Prostate gland (tissue), 2 donors: ENCODE data around the gene ARPC1A. TPM values are rescaled to one million over a fixed set of nuclear protein-coding genes. Genes with fewer than 3 reads are reported as not detected.
A peak's percentile ranks its signal among the peaks of the same experiment; 100 is the strongest.
"Not testable (repeated sequence)": the region's sequence is repeated elsewhere in the genome, so short reads cannot be mapped to it uniquely, and the experiment has no call there.

Experiments used
- DNase-seq: peaks from one replicate; pipeline ENCODE4 v3.0.0-alpha.2; 2019; ENCODE audit warnings: low spot score
- H3K27ac ChIP-seq, 2 donors: fragments of 200-600 bp; sonication (generic); 2 replicates each; pipeline ENCODE4 v1.5.1; 2017 to 2019
- H3K27me3 ChIP-seq: fragments of 200-600 bp; sonication (generic); replicated peaks from 2 replicates; pipeline ENCODE4 v1.5.1; 2019; ENCODE audit not compliant: insufficient read depth
- H3K36me3 ChIP-seq, 2 donors: fragments of 200-600 bp; sonication (generic); 1 replicate in 1 of 2; 2 replicates in 1 of 2; pipeline versions ENCODE4 v1.5.1 to v1.8.1; 2017 to 2019
- H3K4me1 ChIP-seq: fragments of 200-600 bp; sonication (generic); replicated peaks from 2 replicates; pipeline ENCODE4 v1.5.1; 2019
- H3K4me3 ChIP-seq, 2 donors: fragments of 200-600 bp; sonication (generic); 2 replicates each; pipeline ENCODE4 v1.5.1; 2017 to 2019
- H3K9me3 ChIP-seq: fragments of 200-600 bp; sonication (generic); 2 replicates; pipeline ENCODE4 v1.5.1; 2017
- POLR2A ChIP-seq: fragments of 450-650 bp; IDR thresholded peaks from one replicate; pipeline ENCODE4 v1.6.1; 2016; ENCODE audit warnings: antibody characterized with exemption, mild to moderate bottlenecking
- POLR2AphosphoS5 ChIP-seq: sonication (generic); formaldehyde crosslinking; IDR thresholded peaks from one replicate; pipeline ENCODE4 v1.6.1; 2017; ENCODE audit warnings: antibody characterized with exemption
- WGBS: methylation state at CpG from one replicate; pipeline ENCODE4 v1.1.5; 2018; 5-methylcytosine and 5-hydroxymethylcytosine counted together
- intact Hi-C: fragments of 100-400 bp; cut with DNase I; formaldehyde crosslinking; loops from one replicate; pipeline ENCODE4 v1.14.2; 2022
- total RNA-seq, 2 donors: library from RNA; depleted of rRNA; stranded (reverse); fragments of >200 nt; gene quantifications; one replicate each; pipeline ENCODE4 v1.1.0, GENCODE V29; 2016
- TF ChIP-seq, protein P1 (sequence below), 4 experiments: fragments of 200-600 bp in 2 of 4; fragments of 450-650 bp in 2 of 4; sonication (generic) in 2 of 4; IDR thresholded peaks; 1 replicate in 3 of 4; 2 replicates in 1 of 4; pipeline ENCODE4 v1.5.1; 2016 to 2019; ENCODE audit warnings: antibody characterized with exemption in 4 of 4, mild to moderate bottlenecking in 2 of 4, moderate library complexity in 2 of 4

ARPC1A gene
- total RNA-seq, 2 donors from 2014 or later = 119 to 136 TPM

- Histone ChIP-seq H3K27ac (no peak overlapping the region), H3K9me3 (no peaks in the 10 kb centered on the region), H3K4me3 (no peak overlapping the region), H3K36me3 (no peaks in the 10 kb centered on the region), H3K4me1 (peaks cover 3% of the 10 kb centered on the region), H3K27me3 (no peaks in the 10 kb centered on the region)
- intact Hi-C loops = loop anchor here (10.0 kb wide), 1 partner anchor 74 kb away; no protein-coding TSS in a partner anchor
- TF ChIP-seq, protein P1, sequence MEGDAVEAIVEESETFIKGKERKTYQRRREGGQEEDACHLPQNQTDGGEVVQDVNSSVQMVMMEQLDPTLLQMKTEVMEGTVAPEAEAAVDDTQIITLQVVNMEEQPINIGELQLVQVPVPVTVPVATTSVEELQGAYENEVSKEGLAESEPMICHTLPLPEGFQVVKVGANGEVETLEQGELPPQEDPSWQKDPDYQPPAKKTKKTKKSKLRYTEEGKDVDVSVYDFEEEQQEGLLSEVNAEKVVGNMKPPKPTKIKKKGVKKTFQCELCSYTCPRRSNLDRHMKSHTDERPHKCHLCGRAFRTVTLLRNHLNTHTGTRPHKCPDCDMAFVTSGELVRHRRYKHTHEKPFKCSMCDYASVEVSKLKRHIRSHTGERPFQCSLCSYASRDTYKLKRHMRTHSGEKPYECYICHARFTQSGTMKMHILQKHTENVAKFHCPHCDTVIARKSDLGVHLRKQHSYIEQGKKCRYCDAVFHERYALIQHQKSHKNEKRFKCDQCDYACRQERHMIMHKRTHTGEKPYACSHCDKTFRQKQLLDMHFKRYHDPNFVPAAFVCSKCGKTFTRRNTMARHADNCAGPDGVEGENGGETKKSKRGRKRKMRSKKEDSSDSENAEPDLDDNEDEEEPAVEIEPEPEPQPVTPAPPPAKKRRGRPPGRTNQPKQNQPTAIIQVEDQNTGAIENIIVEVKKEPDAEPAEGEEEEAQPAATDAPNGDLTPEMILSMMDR (IDR thresholded peaks at IDR 0.05) = no peak
- no peak for TF ChIP-seq POLR2AphosphoS5
- no peak for TF ChIP-seq POLR2A
- 33% methylated on average over 4 of the region's 4 CpGs for WGBS
- DNase-seq = no peak
These were observed 5.3 kb upstream of the ARPC1A start for GRCh38 chr7:99320371-99320770.

- H3K27ac ChIP-seq, DNase-seq, H3K36me3 ChIP-seq, H3K4me1 ChIP-seq, H3K4me3 ChIP-seq, H3K27me3 ChIP-seq, H3K9me3 ChIP-seq: not testable (repeated sequence)
- intact Hi-C loops = loop anchor here (10.0 kb wide), 1 partner anchor 72 kb away; no protein-coding TSS in a partner anchor
- WGBS = 86% methylated on average over 6 of the region's 6 CpGs
These were observed 3.0 kb upstream of the ARPC1A start for GRCh38 chr7:99322659-99323058.

GRCh38 chr7:99324559-99324958, 1.1 kb upstream of the ARPC1A start:
- Histone ChIP-seq H3K4me1 (peaks cover 10% of the 10 kb centered on the region), H3K36me3 (no peaks in the 10 kb centered on the region), H3K27ac (no peak overlapping the region), H3K9me3 (no peaks in the 10 kb centered on the region), H3K4me3 (no peak overlapping the region), H3K27me3 (no peaks in the 10 kb centered on the region)
- WGBS = 97% methylated on average over 14 of the region's 14 CpGs
- TF ChIP-seq POLR2AphosphoS5 = no peak
- no peak for TF ChIP-seq POLR2A
- TF ChIP-seq, protein P1 (IDR thresholded peaks at IDR 0.05) = no peak
- DNase-seq = no peak
- intact Hi-C loops = loop anchor here (10.0 kb wide), 1 partner anchor 70 kb away; no protein-coding TSS in a partner anchor

- H3K9me3 ChIP-seq = no peaks in the 10 kb centered on the region
- TF ChIP-seq, protein P1 (IDR thresholded peaks at IDR 0.05) = no peak
- TF ChIP-seq POLR2AphosphoS5 = no peak
- no peak for TF ChIP-seq POLR2A
- peaks cover 10% of the 10 kb centered on the region for H3K4me1 ChIP-seq
- H3K36me3 ChIP-seq = no peaks in the 10 kb centered on the region
- intact Hi-C loops = loop anchor here (10.0 kb wide), 1 partner anchor 70 kb away; no protein-coding TSS in a partner anchor
- peak overlapping the region; percentile 90 to 94 for H3K4me3 ChIP-seq
- no peak for DNase-seq
- H3K27ac ChIP-seq = peak overlapping the region; percentile 82
- no peaks in the 10 kb centered on the region for H3K27me3 ChIP-seq
- 21% methylated on average over 14 of the region's 14 CpGs for WGBS
These were observed 651 bp upstream of the ARPC1A start for GRCh38 chr7:99325001-99325493.

DNA sequence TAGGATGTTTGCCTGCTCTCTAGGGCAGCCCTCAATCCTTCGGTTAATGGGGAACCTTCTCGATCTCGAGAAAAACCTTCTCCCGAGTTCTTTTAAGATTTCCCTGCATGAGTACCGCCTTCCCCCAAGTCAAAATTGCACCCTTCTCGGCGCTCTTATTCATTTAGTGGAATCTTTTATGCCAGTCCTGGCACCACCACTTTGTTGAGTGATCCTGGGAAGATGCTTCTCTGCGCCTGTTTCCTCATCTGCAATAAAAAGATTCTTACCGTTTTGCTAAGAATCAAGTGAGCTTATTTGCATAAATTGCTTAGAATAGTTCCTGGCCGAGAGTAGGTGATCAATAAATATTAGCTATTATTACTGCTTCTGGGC, 697 bp downstream of the ARPC1A start:
- Histone ChIP-seq H3K9me3 (no peaks in the 10 kb centered on the region), H3K4me3 (peak overlapping the region; percentile 90 to 94), H3K4me1 (peaks cover 10% of the 10 kb centered on the region), H3K36me3 (no peaks in the 10 kb centered on the region), H3K27ac (peak overlapping the region in 1 of 2 donors; percentile 82), H3K27me3 (no peaks in the 10 kb centered on the region)
- WGBS = under 1% methylated on average over 10 of the region's 10 CpGs
- TF ChIP-seq, protein P1 (IDR thresholded peaks at IDR 0.05) = no peak
- TF ChIP-seq POLR2AphosphoS5 (no peak), POLR2A (no peak)
- intact Hi-C loops = loop anchor here (10.0 kb wide), 1 partner anchor 68 kb away; no protein-coding TSS in a partner anchor
- DNase-seq = no peak
